AG09319 (cell line): Measurements from ENCODE around the gene TMEM181.
"Not testable (repeated sequence)": the region's sequence is repeated elsewhere in the genome, so short reads cannot be mapped to it uniquely, and the experiment has no call there.

Experiments used
- DNase-seq: peaks from one replicate; pipeline ENCODE4 v3.0.0-alpha.2; 2010; ENCODE audit warnings: low read depth; ENCODE audit errors: extremely low read depth
- TF ChIP-seq, protein P1 (sequence below): IDR thresholded peaks from 2 replicates; pipeline ENCODE4 v1.5.1; 2011; ENCODE audit warnings: low read depth, mild to moderate bottlenecking, inconsistent platforms, low read length, moderate library complexity

TMEM181 gene

DNA sequence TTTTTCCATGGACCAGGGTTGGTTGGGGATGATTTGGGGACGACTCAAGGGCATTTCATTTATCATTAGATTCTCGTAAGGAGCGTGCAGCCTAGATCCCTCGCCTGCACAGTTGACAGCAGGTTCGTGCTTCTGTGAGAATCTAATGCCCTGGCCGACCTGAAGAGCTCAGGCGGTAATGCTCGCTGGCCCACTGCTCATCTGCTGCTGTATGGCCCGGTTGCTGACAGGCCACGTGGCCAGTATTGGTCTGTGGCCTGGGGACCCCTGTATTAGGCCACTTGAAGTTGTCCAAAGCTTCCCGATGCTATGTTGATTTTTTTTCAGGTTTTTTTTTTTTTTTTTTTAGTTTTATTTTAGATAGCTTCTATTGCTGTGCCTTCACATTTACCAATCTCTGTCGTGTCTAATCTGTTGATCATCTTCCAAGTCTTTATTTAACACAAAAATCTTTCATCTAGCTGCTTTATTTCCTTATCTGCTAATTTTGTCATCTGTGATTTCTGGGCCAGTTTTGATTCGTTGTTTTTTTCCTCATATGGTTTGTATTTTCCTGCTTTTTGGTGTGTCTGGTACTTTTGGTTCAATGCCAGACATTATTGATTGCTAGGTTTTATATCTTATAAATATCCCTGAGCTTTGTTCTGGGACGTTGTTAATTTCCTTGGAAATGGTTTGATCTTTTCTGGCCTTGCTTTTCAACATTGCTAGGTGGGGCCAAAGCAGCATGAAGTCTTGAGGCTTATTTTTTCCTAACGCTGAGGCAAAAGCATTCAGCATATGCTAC is 43.6 kb downstream of the TMEM181 start:
- TF ChIP-seq, protein P1, sequence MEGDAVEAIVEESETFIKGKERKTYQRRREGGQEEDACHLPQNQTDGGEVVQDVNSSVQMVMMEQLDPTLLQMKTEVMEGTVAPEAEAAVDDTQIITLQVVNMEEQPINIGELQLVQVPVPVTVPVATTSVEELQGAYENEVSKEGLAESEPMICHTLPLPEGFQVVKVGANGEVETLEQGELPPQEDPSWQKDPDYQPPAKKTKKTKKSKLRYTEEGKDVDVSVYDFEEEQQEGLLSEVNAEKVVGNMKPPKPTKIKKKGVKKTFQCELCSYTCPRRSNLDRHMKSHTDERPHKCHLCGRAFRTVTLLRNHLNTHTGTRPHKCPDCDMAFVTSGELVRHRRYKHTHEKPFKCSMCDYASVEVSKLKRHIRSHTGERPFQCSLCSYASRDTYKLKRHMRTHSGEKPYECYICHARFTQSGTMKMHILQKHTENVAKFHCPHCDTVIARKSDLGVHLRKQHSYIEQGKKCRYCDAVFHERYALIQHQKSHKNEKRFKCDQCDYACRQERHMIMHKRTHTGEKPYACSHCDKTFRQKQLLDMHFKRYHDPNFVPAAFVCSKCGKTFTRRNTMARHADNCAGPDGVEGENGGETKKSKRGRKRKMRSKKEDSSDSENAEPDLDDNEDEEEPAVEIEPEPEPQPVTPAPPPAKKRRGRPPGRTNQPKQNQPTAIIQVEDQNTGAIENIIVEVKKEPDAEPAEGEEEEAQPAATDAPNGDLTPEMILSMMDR: no peak

DNA sequence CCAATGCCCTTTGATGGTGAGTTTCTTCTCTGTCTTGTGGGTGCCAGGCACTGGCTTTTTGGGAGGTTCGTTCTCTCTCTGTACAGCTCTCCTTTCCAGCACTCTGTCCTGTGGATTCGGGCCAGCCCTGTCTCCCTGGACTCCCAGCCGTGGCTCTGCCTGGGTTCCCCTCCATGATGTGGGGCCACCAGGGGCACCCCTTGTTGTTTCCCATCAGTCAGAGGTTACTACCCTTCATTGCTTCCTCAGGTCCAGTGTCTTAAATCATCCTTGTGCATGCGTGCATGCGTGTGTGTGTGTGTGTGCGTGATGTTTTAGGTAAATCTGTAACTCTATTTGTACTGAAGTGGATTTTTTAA is 44.1 kb downstream of the TMEM181 start:
- TF ChIP-seq, protein P1: no peak
- DNase-seq: no peak

More for the DNA sequence above, 43.6 kb downstream of the TMEM181 start:
- no peak for DNase-seq

DNA sequence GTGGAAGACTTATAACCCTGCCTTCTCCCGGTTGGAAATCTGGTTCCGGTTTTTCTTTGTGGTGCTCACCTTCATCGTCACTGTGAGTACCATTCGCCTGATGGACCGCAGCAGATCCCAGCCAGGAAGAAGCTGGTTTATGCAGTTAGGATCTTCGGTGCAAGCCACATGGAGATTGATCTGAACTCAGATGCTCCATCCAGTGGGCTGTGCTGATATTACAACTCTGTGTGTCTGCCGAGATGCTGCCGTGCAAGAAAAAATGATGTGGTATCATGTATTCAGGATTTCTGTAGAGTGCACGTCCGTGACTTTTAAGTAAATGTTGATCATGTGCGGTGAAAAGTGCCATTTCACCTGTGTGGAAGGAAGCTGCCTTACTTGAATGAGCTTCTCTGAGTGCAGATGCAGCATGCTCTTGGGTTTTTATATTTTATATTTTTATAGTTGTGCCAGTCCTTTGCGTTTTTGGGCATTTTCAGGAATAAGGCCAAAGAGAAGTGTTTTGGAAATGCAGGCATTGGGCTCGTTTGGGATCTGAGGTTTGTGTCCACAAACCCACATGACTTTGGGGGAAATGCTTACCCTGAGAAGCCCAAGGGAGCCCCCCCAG is 45.5 kb downstream of the TMEM181 start:
- TF ChIP-seq, protein P1: peak; percentile 79
- peak; percentile 24 for DNase-seq

DNA sequence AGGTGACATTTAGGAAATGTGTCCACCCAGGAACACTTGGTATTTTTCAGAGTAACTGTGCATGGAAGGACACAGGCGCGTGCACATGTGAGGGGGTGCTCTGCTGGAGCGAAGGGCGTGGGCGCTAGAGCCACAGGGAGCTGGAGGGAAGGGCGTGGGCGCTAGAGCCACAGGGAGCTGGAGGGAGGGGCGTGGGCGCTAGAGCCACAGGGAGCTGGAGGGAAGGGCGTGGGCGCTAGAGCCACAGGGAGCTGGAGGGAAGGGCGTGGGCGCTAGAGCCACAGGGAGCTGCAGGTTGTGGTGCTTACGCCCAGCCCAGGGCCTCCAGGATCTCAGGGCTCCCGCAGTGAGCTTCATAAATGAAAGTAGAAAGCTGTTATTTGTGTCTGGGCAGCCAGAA is 46.1 kb downstream of the TMEM181 start:
- DNase-seq: not testable (repeated sequence)

DNA sequence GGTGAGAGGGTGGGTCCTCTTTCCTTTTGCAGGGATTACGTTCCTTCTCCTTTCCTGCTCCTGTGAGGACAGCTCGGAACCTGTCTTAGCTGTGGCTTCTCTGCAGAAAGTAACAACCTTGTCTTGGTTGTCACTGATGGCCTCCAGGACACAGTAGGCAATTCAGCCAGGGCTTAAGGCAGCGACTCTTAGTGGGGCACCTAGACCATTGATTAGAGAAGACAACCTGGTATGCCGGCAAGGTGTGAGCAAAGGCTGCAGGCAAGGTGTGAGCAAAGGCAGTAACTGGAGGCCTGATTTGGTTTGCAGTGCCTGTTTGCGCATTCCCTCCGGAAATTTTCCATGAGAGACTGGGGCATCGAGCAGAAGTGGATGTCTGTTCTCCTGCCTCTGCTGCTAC is 47.0 kb downstream of the TMEM181 start:
- TF ChIP-seq, protein P1: no peak
- DNase-seq: no peak

DNA sequence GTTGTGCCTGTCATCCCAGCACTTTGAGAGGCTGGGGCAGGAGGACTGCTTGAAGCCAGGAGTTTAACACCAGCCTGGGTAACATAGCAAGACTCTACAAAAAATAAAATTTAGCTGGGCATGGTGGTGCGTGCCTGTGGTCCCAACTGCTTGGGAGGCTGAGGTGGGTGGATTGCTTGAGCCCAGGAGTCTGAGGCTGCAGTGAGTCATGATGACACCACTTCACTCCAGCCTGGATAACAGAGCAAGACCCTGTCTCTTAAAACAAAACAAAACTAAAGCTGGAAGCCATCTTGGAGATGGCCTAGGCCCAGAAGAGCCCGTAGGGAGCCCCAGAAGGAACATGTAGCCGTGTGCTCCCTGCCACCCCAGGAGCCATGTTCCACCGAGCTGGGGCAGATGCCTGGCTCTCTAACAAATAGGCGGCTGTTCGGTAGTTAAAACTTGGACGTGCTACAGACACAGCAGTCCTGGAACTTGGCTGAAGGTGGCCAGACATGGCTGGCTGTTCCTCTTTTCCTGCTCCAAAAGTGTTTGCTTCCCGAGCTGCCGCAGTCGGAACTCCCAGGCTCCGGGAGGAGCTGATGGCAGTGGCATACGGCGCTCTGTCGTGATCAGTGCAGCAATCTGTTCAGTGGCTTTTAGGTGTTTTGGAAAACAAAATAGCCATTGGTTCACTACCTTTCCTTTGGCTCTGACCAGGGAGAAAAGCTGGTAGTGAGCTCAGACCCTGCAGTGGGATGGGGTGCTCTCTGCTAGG is 47.7 kb downstream of the TMEM181 start:
- TF ChIP-seq, protein P1: no peak
- DNase-seq: no peak

DNA sequence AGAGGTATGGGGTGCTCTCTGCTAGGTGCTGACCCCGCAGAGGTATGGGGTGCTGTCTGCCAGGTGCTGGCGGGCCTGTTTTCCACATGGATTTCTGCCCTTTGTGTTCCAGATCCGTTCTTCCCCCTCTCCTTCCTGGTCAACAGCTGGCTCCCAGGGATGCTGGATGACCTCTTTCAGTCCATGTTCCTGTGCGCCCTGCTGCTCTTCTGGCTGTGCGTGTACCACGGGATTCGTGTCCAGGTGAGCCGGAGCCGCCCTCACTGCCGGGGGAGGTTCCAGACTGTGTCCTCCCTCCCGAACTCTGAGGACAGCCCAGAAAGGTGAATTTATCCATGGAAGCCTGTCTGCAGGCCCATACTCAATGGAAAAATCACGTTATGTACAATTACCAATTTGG is 48.3 kb downstream of the TMEM181 start:
- TF ChIP-seq, protein P1: no peak
- no peak for DNase-seq
